Activated CD8-positive, alpha-beta T cell treated with anti-CD3 and anti-CD28 coated beads, Interleukin-2, amount 10 ng/mL, durations not matched to agents 7 days and 5 days (primary cell): Measurements from ENCODE around the gene NAXE. TPM values are rescaled to one million over a fixed set of nuclear protein-coding genes. Genes with fewer than 3 reads are reported as not detected.
A peak's percentile ranks its signal among the peaks of the same experiment; 100 is the strongest.

Experiments used
- ATAC-seq: fragments of 150-1000 bp; cut with Tn5 transposase; one replicate; pipeline ENCODE4 v1.10.0; 2021; ENCODE audit warnings: moderate library complexity
- CTCF ChIA-PET: fragments of 350-600 bp; sonication (Branson Sonifier 250); formaldehyde crosslinking; loops from one replicate; lab custom pipeline; 2021; ENCODE audit warnings: antibody characterized with exemption; lab: Charles Lee
- POLR2A ChIA-PET: fragments of 350-600 bp; sonication (Branson Sonifier 250); formaldehyde crosslinking; loops from one replicate; lab custom pipeline; 2021; ENCODE audit warnings: antibody characterized with exemption; lab: Charles Lee
- DNase-seq: peaks from one replicate; pipeline ENCODE4 v3.0.0-alpha.2; 2020
- H3K27ac Mint-ChIP-seq: one replicate; pipeline ENCODE4 v1.8.0; 2021; ENCODE audit warnings: mild to moderate bottlenecking, mixed read lengths
- H3K27me3 Mint-ChIP-seq: one replicate; pipeline ENCODE4 v1.8.0; 2021; ENCODE audit warnings: low read depth, mixed read lengths
- H3K36me3 Mint-ChIP-seq: one replicate; pipeline ENCODE4 v1.8.0; 2021; ENCODE audit warnings: low read depth, mixed read lengths
- H3K4me1 Mint-ChIP-seq: one replicate; pipeline ENCODE4 v1.8.0; 2021; ENCODE audit warnings: low read depth, mixed read lengths
- H3K4me3 Mint-ChIP-seq: one replicate; pipeline ENCODE4 v1.8.0; 2021; ENCODE audit warnings: mild to moderate bottlenecking, mixed read lengths
- H3K9me3 Mint-ChIP-seq: one replicate; pipeline ENCODE4 v1.8.0; 2022; ENCODE audit warnings: mixed read lengths; ENCODE audit not compliant: insufficient read depth
- total RNA-seq, 2 experiments: library from RNA; stranded (reverse); gene quantifications; one replicate each; pipeline ENCODE4 v1.2.3, GENCODE V29; 2021

NAXE gene
- total RNA-seq, 2 experiments from 2014 or later, result 54.3 to 60.3 TPM

GRCh38 chr1:156571261-156571852, 20.2 kb upstream of the NAXE start:
- Mint-ChIP-seq H3K36me3 (peaks cover 21% of the 10 kb centered on the region), H3K27me3 (peaks cover 11% of the 10 kb centered on the region), H3K4me1 (peaks cover 25% of the 10 kb centered on the region), H3K27ac (no peak overlapping the region), H3K4me3 (peak overlapping the region; percentile 97), H3K9me3 (no peaks in the 10 kb centered on the region)
- ChIA-PET CTCF (interaction anchor here (0.7 to 3.7 kb wide), 12 partner anchors 10 to 186 kb away, joined by 3 to 24 read pairs (median 3); partner anchors contain the start of genes MEF2D and NAXE), POLR2A (interaction anchor here (0.6 to 2.3 kb wide), 4 partner anchors 16 to 157 kb away, joined by 3 to 9 read pairs (median 4); partner anchors contain the start of genes ISG20L2, MEF2D and METTL25B)
- DNase-seq (no peak), ATAC-seq (no peak)

- DNase-seq (peak; percentile 86), ATAC-seq (peak; percentile 96)
- peaks cover 18% of the 10 kb centered on the region for H3K36me3 Mint-ChIP-seq
- H3K4me3 Mint-ChIP-seq, result peak within 1 kb of the TSS; percentile 97
- H3K4me1 Mint-ChIP-seq, result peaks cover 23% of the 10 kb centered on the region
- peaks cover 11% of the 10 kb centered on the region for H3K27me3 Mint-ChIP-seq
- H3K9me3 Mint-ChIP-seq, result no peaks in the 10 kb centered on the region
- POLR2A ChIA-PET, result interaction anchor here (1.2 to 2.3 kb wide), 3 partner anchors 20 to 83 kb away, joined by 4 to 9 read pairs (median 8); partner anchors contain the start of genes MEF2D and NAXE
- CTCF ChIA-PET, result interaction anchor here (0.7 to 3.7 kb wide), 11 partner anchors 10 to 187 kb away, joined by 3 to 24 read pairs (median 3); partner anchors contain the start of genes MEF2D and NAXE
- peak within 1 kb of the TSS; percentile 80 for H3K27ac Mint-ChIP-seq
These were observed 19.5 kb upstream of the NAXE start, which contains the start of gene IQGAP3 for GRCh38 chr1:156571919-156572662. IQGAP3 (minus strand) TSS chr1:156572565; CDS start chr1:156572529, 36 bp downstream.

- Mint-ChIP-seq H3K4me3 (peak overlapping the region; percentile 97), H3K27me3 (peaks cover 11% of the 10 kb centered on the region), H3K9me3 (no peaks in the 10 kb centered on the region), H3K4me1 (peaks cover 23% of the 10 kb centered on the region), H3K27ac (peak overlapping the region; percentile 80), H3K36me3 (peaks cover 15% of the 10 kb centered on the region)
- POLR2A ChIA-PET, result interaction anchor here (1.6 to 2.3 kb wide), 2 partner anchors 19 to 71 kb away, joined by 8 to 9 read pairs; partner anchors contain the start of genes MEF2D and NAXE
- no peak for DNase-seq
- CTCF ChIA-PET, result interaction anchor here (1.0 to 3.7 kb wide), 7 partner anchors 9 to 187 kb away, joined by 3 to 24 read pairs (median 9); no protein-coding TSS in a partner anchor
- peak; percentile 9 for ATAC-seq
These were observed 18.9 kb upstream of the NAXE start for GRCh38 chr1:156572663-156573018.

GRCh38 chr1:156574039-156574633, 17.4 kb upstream of the NAXE start:
- H3K27ac Mint-ChIP-seq, result no peak overlapping the region
- no peaks in the 10 kb centered on the region for H3K9me3 Mint-ChIP-seq
- POLR2A ChIA-PET, result interaction anchor here (1.3 kb wide), 1 partner anchor 8 kb away, joined by 3 read pairs; no protein-coding TSS in a partner anchor

GRCh38 chr1:156577550-156577949, 14.0 kb upstream of the NAXE start:
- ATAC-seq, result no peak
- Mint-ChIP-seq H3K27ac (no peak overlapping the region), H3K36me3 (peaks cover 3% of the 10 kb centered on the region), H3K4me1 (peaks cover 25% of the 10 kb centered on the region), H3K9me3 (no peaks in the 10 kb centered on the region), H3K27me3 (peaks cover 11% of the 10 kb centered on the region), H3K4me3 (no peak overlapping the region)
- ChIA-PET CTCF (interaction anchor here (1.0 to 1.4 kb wide), 2 partner anchors 69 to 97 kb away, joined by 3 to 5 read pairs; no protein-coding TSS in a partner anchor), POLR2A (no interaction called here)
- DNase-seq, result no peak

More at GRCh38 chr1:156574039-156574633, 17.4 kb upstream of the NAXE start:
- Mint-ChIP-seq H3K4me1 (peaks cover 26% of the 10 kb centered on the region), H3K4me3 (no peak overlapping the region), H3K27me3 (peaks cover 11% of the 10 kb centered on the region), H3K36me3 (peaks cover 9% of the 10 kb centered on the region)
- CTCF ChIA-PET, result interaction anchor here (1.0 to 3.7 kb wide), 3 partner anchors 8 to 188 kb away, joined by 3 to 24 read pairs (median 3); no protein-coding TSS in a partner anchor
- ATAC-seq (no peak), DNase-seq (no peak)

GRCh38 chr1:156578055-156578454, 13.5 kb upstream of the NAXE start:
- peaks cover 26% of the 10 kb centered on the region for H3K4me1 Mint-ChIP-seq
- CTCF ChIA-PET, result interaction anchor here (1.4 kb wide), 1 partner anchor 97 kb away, joined by 5 read pairs; no protein-coding TSS in a partner anchor
- DNase-seq (no peak), ATAC-seq (no peak)
- no peak overlapping the region for H3K4me3 Mint-ChIP-seq
- POLR2A ChIA-PET, result no interaction called here
- H3K36me3 Mint-ChIP-seq, result peaks cover 6% of the 10 kb centered on the region
- H3K27me3 Mint-ChIP-seq, result peaks cover 8% of the 10 kb centered on the region
- no peaks in the 10 kb centered on the region for H3K9me3 Mint-ChIP-seq
- H3K27ac Mint-ChIP-seq, result no peak overlapping the region

- POLR2A ChIA-PET, result no interaction called here
- DNase-seq (no peak), ATAC-seq (no peak)
- Mint-ChIP-seq H3K4me3 (no peak within 1 kb of the TSS), H3K27ac (no peak within 1 kb of the TSS), H3K36me3 (peaks cover 8% of the 10 kb centered on the region), H3K27me3 (peaks cover 4% of the 10 kb centered on the region), H3K9me3 (no peaks in the 10 kb centered on the region), H3K4me1 (peaks cover 39% of the 10 kb centered on the region)
- CTCF ChIA-PET, result interaction anchor here (0.8 to 3.7 kb wide), 7 partner anchors 29 to 194 kb away, joined by 3 to 34 read pairs (median 8); partner anchors contain the start of gene MEF2D
These were observed 12.1 kb upstream of the NAXE start, which contains the start of gene TTC24 for GRCh38 chr1:156579472-156579871. TTC24 (plus strand) TSS chr1:156579723; CDS start chr1:156581365, 1,642 bp downstream.

- POLR2A ChIA-PET, result interaction anchor here (0.6 to 3.1 kb wide), 19 partner anchors 8 to 145 kb away, joined by 3 to 27 read pairs (median 3); partner anchors contain the start of genes MEF2D and NAXE
- peaks cover 42% of the 10 kb centered on the region for H3K4me1 Mint-ChIP-seq
- peaks cover 21% of the 10 kb centered on the region for H3K36me3 Mint-ChIP-seq
- H3K9me3 Mint-ChIP-seq, result no peaks in the 10 kb centered on the region
- peak; percentile 80 for ATAC-seq
- no peaks in the 10 kb centered on the region for H3K27me3 Mint-ChIP-seq
- peak overlapping the region; percentile 93 for H3K27ac Mint-ChIP-seq
- peak; percentile 76 for DNase-seq
- H3K4me3 Mint-ChIP-seq, result peak overlapping the region; percentile 86
- CTCF ChIA-PET, result interaction anchor here (0.8 to 3.8 kb wide), 34 partner anchors 10 to 237 kb away, joined by 3 to 34 read pairs (median 5); partner anchors contain the start of genes GPATCH4, IQGAP3, MEF2D and NAXE
These were observed 9.8 kb upstream of the NAXE start for GRCh38 chr1:156581661-156582387.

- ChIA-PET POLR2A (interaction anchor here (0.6 to 3.1 kb wide), 16 partner anchors 9 to 144 kb away, joined by 3 to 27 read pairs (median 4); partner anchors contain the start of genes MEF2D and NAXE), CTCF (interaction anchor here (0.8 to 3.8 kb wide), 32 partner anchors 9 to 238 kb away, joined by 3 to 34 read pairs (median 5); partner anchors contain the start of genes GPATCH4, IQGAP3, MEF2D and NAXE)
- DNase-seq, result peak; percentile 69
These were observed 9.1 kb upstream of the NAXE start for GRCh38 chr1:156582388-156583017.

More at GRCh38 chr1:156582388-156583017, 9.1 kb upstream of the NAXE start:
- no peaks in the 10 kb centered on the region for H3K9me3 Mint-ChIP-seq
- H3K36me3 Mint-ChIP-seq, result peaks cover 23% of the 10 kb centered on the region
- H3K27ac Mint-ChIP-seq, result peak overlapping the region; percentile 93
- peak; percentile 68 for ATAC-seq
- peaks cover 42% of the 10 kb centered on the region for H3K4me1 Mint-ChIP-seq
- no peaks in the 10 kb centered on the region for H3K27me3 Mint-ChIP-seq
- H3K4me3 Mint-ChIP-seq, result peak overlapping the region; percentile 86
